HL-60 (cell line): Measurements from ENCODE around the gene GPR137.
A peak's percentile ranks its signal among the peaks of the same experiment; 100 is the strongest.

ENCODE experiments used
- DNase-seq, 2 experiments: peaks; one replicate each; pipeline ENCODE4 v3.0.0-alpha.2; 2010 to 2020; ENCODE audit warnings: low read depth in 1 of 2, low spot score in 1 of 2
- H3K27ac ChIP-seq: fragments of 250-450 bp; sonication (Bioruptor Pico); replicated peaks from 2 replicates; pipeline ENCODE4 v1.5.1; 2020; ENCODE audit warnings: mild to moderate bottlenecking, moderate library complexity
- H3K27me3 ChIP-seq: fragments of 250-450 bp; sonication (Bioruptor Pico); 2 replicates; pipeline ENCODE4 v1.5.1; 2021; ENCODE audit warnings: mild to moderate bottlenecking, moderate library complexity; ENCODE audit not compliant: insufficient read depth, poor library complexity, severe bottlenecking
- H3K4me3 ChIP-seq: replicated peaks from 2 replicates; pipeline ENCODE4 v1.5.1; 2011; ENCODE audit warnings: mild to moderate bottlenecking, control low read depth, low read length; ENCODE audit not compliant: insufficient read depth
- CTCF ChIP-seq: IDR thresholded peaks from one replicate; pipeline ENCODE4 v1.5.1; 2011; ENCODE audit warnings: low read length, control low read depth, inconsistent platforms; ENCODE audit not compliant: insufficient read depth
- GABPA ChIP-seq: IDR thresholded peaks from 2 replicates; pipeline ENCODE4 v1.6.1; 2012; ENCODE audit warnings: low read depth
- POLR2AphosphoS5 ChIP-seq: IDR thresholded peaks from 2 replicates; pipeline ENCODE4 v1.6.1; 2012; ENCODE audit warnings: low read depth
- SPI1 ChIP-seq: IDR thresholded peaks from 2 replicates; pipeline ENCODE4 v1.6.1; 2012; ENCODE audit warnings: low read depth, mild to moderate bottlenecking, borderline replicate concordance
- TF ChIP-seq, protein P1 (sequence below): IDR thresholded peaks from 2 replicates; pipeline ENCODE4 v1.6.1; 2012; ENCODE audit warnings: low read depth; ENCODE audit not compliant: insufficient replicate concordance

The GPR137 gene

GRCh38 chr11:64312947-64313346 is 27.3 kb downstream of the GPR137 start:
- Histone ChIP-seq H3K27me3 (no peaks in the 10 kb centered on the region), H3K4me3 (no peak overlapping the region), H3K27ac (no peak overlapping the region)
- DNase-seq, result no peak
- TF ChIP-seq GABPA (no peak), SPI1 (no peak), CTCF (no peak), POLR2AphosphoS5 (no peak)
- TF ChIP-seq, protein P1, sequence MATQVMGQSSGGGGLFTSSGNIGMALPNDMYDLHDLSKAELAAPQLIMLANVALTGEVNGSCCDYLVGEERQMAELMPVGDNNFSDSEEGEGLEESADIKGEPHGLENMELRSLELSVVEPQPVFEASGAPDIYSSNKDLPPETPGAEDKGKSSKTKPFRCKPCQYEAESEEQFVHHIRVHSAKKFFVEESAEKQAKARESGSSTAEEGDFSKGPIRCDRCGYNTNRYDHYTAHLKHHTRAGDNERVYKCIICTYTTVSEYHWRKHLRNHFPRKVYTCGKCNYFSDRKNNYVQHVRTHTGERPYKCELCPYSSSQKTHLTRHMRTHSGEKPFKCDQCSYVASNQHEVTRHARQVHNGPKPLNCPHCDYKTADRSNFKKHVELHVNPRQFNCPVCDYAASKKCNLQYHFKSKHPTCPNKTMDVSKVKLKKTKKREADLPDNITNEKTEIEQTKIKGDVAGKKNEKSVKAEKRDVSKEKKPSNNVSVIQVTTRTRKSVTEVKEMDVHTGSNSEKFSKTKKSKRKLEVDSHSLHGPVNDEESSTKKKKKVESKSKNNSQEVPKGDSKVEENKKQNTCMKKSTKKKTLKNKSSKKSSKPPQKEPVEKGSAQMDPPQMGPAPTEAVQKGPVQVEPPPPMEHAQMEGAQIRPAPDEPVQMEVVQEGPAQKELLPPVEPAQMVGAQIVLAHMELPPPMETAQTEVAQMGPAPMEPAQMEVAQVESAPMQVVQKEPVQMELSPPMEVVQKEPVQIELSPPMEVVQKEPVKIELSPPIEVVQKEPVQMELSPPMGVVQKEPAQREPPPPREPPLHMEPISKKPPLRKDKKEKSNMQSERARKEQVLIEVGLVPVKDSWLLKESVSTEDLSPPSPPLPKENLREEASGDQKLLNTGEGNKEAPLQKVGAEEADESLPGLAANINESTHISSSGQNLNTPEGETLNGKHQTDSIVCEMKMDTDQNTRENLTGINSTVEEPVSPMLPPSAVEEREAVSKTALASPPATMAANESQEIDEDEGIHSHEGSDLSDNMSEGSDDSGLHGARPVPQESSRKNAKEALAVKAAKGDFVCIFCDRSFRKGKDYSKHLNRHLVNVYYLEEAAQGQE, result no peak

DNA sequence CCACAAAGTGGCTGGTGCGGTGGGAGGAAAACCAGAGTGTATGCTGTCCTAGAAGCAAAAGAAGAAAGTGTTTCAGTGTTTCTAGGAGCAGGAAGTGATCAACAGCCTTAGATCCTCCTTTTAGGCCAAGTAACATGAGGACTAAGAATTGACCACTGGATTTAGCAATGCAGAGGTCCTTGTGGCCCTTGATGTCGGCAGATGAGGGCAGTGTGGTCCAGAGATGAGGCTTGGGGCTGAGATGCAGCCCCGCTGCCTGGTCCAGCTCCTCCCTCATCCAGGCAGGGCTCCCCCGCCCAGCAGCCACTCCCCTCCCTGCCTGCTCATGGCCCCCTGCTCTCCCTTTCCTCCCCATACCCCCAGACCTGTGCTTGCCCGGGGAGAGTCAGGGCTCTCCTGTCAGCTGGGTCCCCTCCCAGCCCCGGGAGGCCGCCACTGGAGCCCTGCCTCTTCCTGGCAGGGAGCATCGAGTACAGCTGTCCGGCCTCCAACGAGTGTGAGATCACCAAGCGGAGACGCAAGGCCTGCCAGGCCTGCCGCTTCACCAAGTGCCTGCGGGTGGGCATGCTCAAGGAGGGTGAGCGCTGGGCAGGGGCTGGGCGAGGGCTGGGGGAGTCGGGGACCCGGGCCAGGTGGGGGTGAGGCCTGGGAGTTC is 28.0 kb downstream of the GPR137 start:
- DNase-seq, result no peak
- TF ChIP-seq, protein P1, result no peak
- no peak for TF ChIP-seq SPI1
- TF ChIP-seq GABPA, result no peak
- TF ChIP-seq CTCF, result no peak
- TF ChIP-seq POLR2AphosphoS5, result no peak
- no peak overlapping the region for H3K4me3 ChIP-seq
- no peak overlapping the region for H3K27ac ChIP-seq
- H3K27me3 ChIP-seq, result no peaks in the 10 kb centered on the region

- Histone ChIP-seq H3K27me3 (no peaks in the 10 kb centered on the region), H3K4me3 (no peak overlapping the region), H3K27ac (no peak overlapping the region)
- TF ChIP-seq SPI1 (no peak), GABPA (no peak), POLR2AphosphoS5 (no peak), CTCF (peak; percentile 4)
- TF ChIP-seq, protein P1, result no peak
- DNase-seq, result no peak
Observed at GRCh38 chr11:64314146-64314804, 28.6 kb downstream of the GPR137 start.
